CD4-positive, alpha-beta T cell (primary cell): ENCODE results near the gene NECTIN4. TPM values are rescaled to one million over a fixed set of nuclear protein-coding genes. Genes with fewer than 3 reads are reported as not detected.

Source experiments
- ATAC-seq: fragments of 200-7000 bp; cut with Tn5 transposase; one replicate; pipeline ENCODE4 v1.10.0; 2022; ENCODE audit warnings: mild to moderate bottlenecking; ENCODE audit not compliant: poor library complexity
- CTCF ChIA-PET: fragments of 350-600 bp; sonication (Branson Sonifier 250); formaldehyde crosslinking; loops from one replicate; lab custom pipeline; 2021; ENCODE audit warnings: antibody characterized with exemption, inconsistent platforms; lab: Charles Lee
- POLR2A ChIA-PET: fragments of 350-600 bp; sonication (Branson Sonifier 250); formaldehyde crosslinking; loops from one replicate; lab custom pipeline; 2021; ENCODE audit warnings: antibody characterized with exemption, inconsistent platforms; lab: Charles Lee
- DNase-seq, 14 experiments: peaks; one replicate each; pipeline ENCODE4 v3.0.0-alpha.2; 2013 to 2020; ENCODE audit warnings: mixed read lengths in 2 of 14
- H3K27ac ChIP-seq, 2 donors: one replicate each; pipeline versions ENCODE4 v1.5.1 to v1.7.0; 2013; ENCODE audit warnings: low read length in 2 of 2, low read depth in 1 of 2, mild to moderate bottlenecking in 1 of 2
- H3K27me3 ChIP-seq, 2 experiments: 1 replicate in 1 of 2; 2 replicates in 1 of 2; pipeline versions ENCODE4 v1.6.1 to v1.7.0; 2013; ENCODE audit warnings: low read length in 2 of 2, control low read depth in 1 of 2, mild to moderate bottlenecking in 1 of 2, moderate library complexity in 1 of 2; ENCODE audit not compliant: insufficient read depth in 2 of 2, control insufficient read depth in 1 of 2
- H3K36me3 ChIP-seq: one replicate; pipeline ENCODE4 v1.6.1; 2013; ENCODE audit warnings: low read length, control low read depth; ENCODE audit not compliant: insufficient read depth
- H3K4me1 ChIP-seq: one replicate; pipeline ENCODE4 v1.6.1; 2013; ENCODE audit warnings: low read length, control low read depth; ENCODE audit not compliant: insufficient read depth
- H3K4me3 ChIP-seq: one replicate; pipeline ENCODE4 v1.5.1; 2013; ENCODE audit warnings: mild to moderate bottlenecking, low read length, moderate library complexity
- H3K9me3 ChIP-seq, 2 experiments: 1 replicate in 1 of 2; 2 replicates in 1 of 2; pipeline versions ENCODE4 v1.6.1 to v1.7.0; 2013; ENCODE audit warnings: low read length in 2 of 2, mild to moderate bottlenecking in 2 of 2, control low read depth in 1 of 2, moderate library complexity in 1 of 2; ENCODE audit not compliant: control insufficient read depth in 1 of 2, insufficient read depth in 1 of 2
- H3K27ac Mint-ChIP-seq: one replicate; pipeline ENCODE4 v1.8.0; 2020; ENCODE audit warnings: mixed read lengths
- H3K27me3 Mint-ChIP-seq: one replicate; pipeline ENCODE4 v1.8.0; 2021; ENCODE audit warnings: mixed read lengths
- H3K36me3 Mint-ChIP-seq: one replicate; pipeline ENCODE4 v1.8.0; 2021; ENCODE audit warnings: low read depth, mixed read lengths
- H3K4me1 Mint-ChIP-seq: one replicate; pipeline ENCODE4 v1.8.0; 2021; ENCODE audit warnings: low read depth, mixed read lengths
- H3K4me3 Mint-ChIP-seq: one replicate; pipeline ENCODE4 v1.8.0; 2020; ENCODE audit warnings: mild to moderate bottlenecking, mixed read lengths
- H3K9me3 Mint-ChIP-seq: one replicate; pipeline ENCODE4 v1.8.0; 2020; ENCODE audit warnings: mixed read lengths
- CTCF ChIP-seq: fragments of 200-600 bp; IDR thresholded peaks from one replicate; pipeline ENCODE4 v1.8.0; 2022; ENCODE audit warnings: antibody characterized with exemption, mild to moderate bottlenecking
- intact Hi-C, 2 experiments: fragments of 100-400 bp; cut with DNase I in 1 of 2; cut with micrococcal nuclease in 1 of 2; formaldehyde crosslinking; loops; one replicate each; pipeline versions ENCODE4 v1.15.1 to v1.9.0; 2023 to 2025; cut with DNase I, micrococcal nuclease
- total RNA-seq, 174 experiments: library from RNA in 2 of 174; stranded (reverse) in 2 of 174; gene quantifications; one replicate each; pipeline ENCODE4 v1.2.3 and lab custom pipeline; 2021 to 2026

The NECTIN4 gene
- total RNA-seq, 2 experiments from 2014 or later: 0.22 TPM

DNA sequence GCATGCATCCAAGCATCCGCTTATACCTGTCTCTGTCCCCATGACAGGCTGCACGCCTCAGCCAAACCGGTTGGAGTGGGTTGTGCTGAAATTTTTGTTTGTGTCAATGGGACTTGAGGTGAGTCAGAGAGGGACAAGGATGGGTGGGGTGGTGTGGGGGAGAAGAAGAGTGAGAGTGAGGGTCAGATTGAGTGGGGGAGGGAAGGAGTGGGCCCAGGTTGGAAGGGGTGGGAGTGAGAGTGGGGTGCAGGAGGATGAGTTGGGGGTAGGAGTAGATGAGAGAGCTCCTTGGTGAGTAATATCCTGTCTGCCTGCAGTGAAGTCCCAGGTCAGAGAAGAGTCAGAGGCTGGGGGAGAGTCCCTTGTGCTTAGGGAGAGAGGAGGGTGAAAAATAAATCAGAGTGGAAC is 3.3 kb upstream of the NECTIN4 start:
- Mint-ChIP-seq H3K36me3 (peaks cover 5% of the 10 kb centered on the region), H3K27me3 (peaks cover 3% of the 10 kb centered on the region), H3K4me3 (no peak overlapping the region), H3K9me3 (no peaks in the 10 kb centered on the region), H3K4me1 (peaks cover 19% of the 10 kb centered on the region), H3K27ac (no peak overlapping the region)
- no peaks in the 10 kb centered on the region for H3K36me3 ChIP-seq
- no peak overlapping the region for H3K4me3 ChIP-seq
- DNase-seq (peak in 3 of 14 experiments; percentile 5 to 42 (median 32)), ATAC-seq (peak; percentile 16)
- intact Hi-C loops: loop anchor here in 1 of 2 experiments (10.0 kb wide), 1 partner anchor 258 kb away; no protein-coding TSS in a partner anchor
- no peaks in the 10 kb centered on the region for H3K9me3 ChIP-seq
- TF ChIP-seq CTCF: no peak
- POLR2A ChIA-PET: interaction anchor here (1.5 kb wide), 1 partner anchor 47 kb away, joined by 5 read pairs; the partner anchor contains the start of gene USF1
- no peaks in the 10 kb centered on the region for H3K27me3 ChIP-seq
- H3K27ac ChIP-seq: no peak overlapping the region
- peaks cover 9% of the 10 kb centered on the region for H3K4me1 ChIP-seq
- CTCF ChIA-PET: interaction anchor here (1.6 kb wide), 1 partner anchor 23 kb away, joined by 5 read pairs; the partner anchor contains the start of gene ARHGAP30

- no peak overlapping the region for H3K4me3 Mint-ChIP-seq
These were observed 2.6 kb upstream of the NECTIN4 start for GRCh38 chr1:161091796-161092507.

DNA sequence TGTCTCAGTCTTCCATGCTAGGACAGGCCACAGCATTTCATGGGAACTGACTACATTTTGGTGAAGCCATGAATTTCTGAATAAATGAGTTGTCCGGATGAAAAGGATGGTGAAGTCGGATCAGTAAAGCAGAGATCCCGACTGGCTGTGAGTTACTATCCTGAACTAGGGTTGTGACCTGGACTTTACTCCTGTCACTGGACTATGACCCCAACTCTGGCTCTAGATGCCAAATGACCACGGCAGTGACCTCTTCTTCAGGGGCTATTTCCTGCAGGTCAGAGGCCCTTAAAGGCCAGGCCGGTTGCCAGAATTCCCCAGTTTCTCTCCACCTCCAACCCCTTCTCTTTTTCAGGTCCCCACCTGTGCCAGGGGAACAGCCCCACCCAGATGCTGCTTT is 1.7 kb upstream of the NECTIN4 start:
- Mint-ChIP-seq H3K9me3 (no peaks in the 10 kb centered on the region), H3K36me3 (no peaks in the 10 kb centered on the region), H3K27ac (no peak overlapping the region), H3K4me1 (peaks cover 9% of the 10 kb centered on the region), H3K27me3 (no peaks in the 10 kb centered on the region), H3K4me3 (no peak overlapping the region)
- H3K4me3 ChIP-seq: no peak overlapping the region
- DNase-seq (no peak), ATAC-seq (no peak)
- ChIA-PET POLR2A (interaction anchor here (0.9 to 1.2 kb wide), 2 partner anchors 22 to 23 kb away, joined by 3 read pairs; partner anchors contain the start of gene ARHGAP30), CTCF (no interaction called here)
- no peaks in the 10 kb centered on the region for H3K36me3 ChIP-seq
- intact Hi-C loops: loop anchor here (2.0 to 10.0 kb wide), 2 partner anchors 18 to 256 kb away; no protein-coding TSS in a partner anchor
- H3K4me1 ChIP-seq: no peaks in the 10 kb centered on the region
- TF ChIP-seq CTCF: no peak
- H3K27me3 ChIP-seq: no peaks in the 10 kb centered on the region
- H3K27ac ChIP-seq: no peak overlapping the region
- no peaks in the 10 kb centered on the region for H3K9me3 ChIP-seq

More at GRCh38 chr1:161091796-161092507, 2.6 kb upstream of the NECTIN4 start:
- Histone ChIP-seq H3K4me3 (no peak overlapping the region), H3K4me1 (peaks cover 2% of the 10 kb centered on the region), H3K27ac (no peak overlapping the region), H3K27me3 (no peaks in the 10 kb centered on the region), H3K9me3 (no peaks in the 10 kb centered on the region), H3K36me3 (no peaks in the 10 kb centered on the region)
- DNase-seq (no peak), ATAC-seq (no peak)
- H3K36me3 Mint-ChIP-seq: no peaks in the 10 kb centered on the region
- H3K27me3 Mint-ChIP-seq: no peaks in the 10 kb centered on the region
- POLR2A ChIA-PET: interaction anchor here (1.2 kb wide), 1 partner anchor 24 kb away, joined by 3 read pairs; no protein-coding TSS in a partner anchor
- H3K4me1 Mint-ChIP-seq: peaks cover 12% of the 10 kb centered on the region
- CTCF ChIA-PET: interaction anchor here (1.6 kb wide), 1 partner anchor 22 kb away, joined by 5 read pairs; the partner anchor contains the start of gene ARHGAP30
- H3K27ac Mint-ChIP-seq: no peak overlapping the region
- intact Hi-C loops: loop anchor here (2.0 to 10.0 kb wide), 2 partner anchors 19 to 257 kb away; no protein-coding TSS in a partner anchor
- H3K9me3 Mint-ChIP-seq: no peaks in the 10 kb centered on the region
- TF ChIP-seq CTCF: no peak
